K562 (cell line): ENCODE results near the gene TBP.

Experiments used
- AFF4 ChIP-seq: sonication (generic); formaldehyde crosslinking; IDR thresholded peaks from 2 replicates; pipeline ENCODE4 v1.8.0; 2023; ENCODE audit warnings: mild to moderate bottlenecking, missing genetic modification reagents
- CEBPB ChIP-seq: fragments of 450-650 bp; IDR thresholded peaks from 2 replicates; pipeline ENCODE4 v1.6.1; 2016; ENCODE audit warnings: missing genetic modification characterization, missing compliant biosample characterization
- EZH2 ChIP-seq: IDR thresholded peaks from 2 replicates; pipeline ENCODE4 v1.6.1; 2012; ENCODE audit warnings: low read depth, mild to moderate bottlenecking, inconsistent platforms, low read length, borderline replicate concordance
- MYC ChIP-seq, 2 experiments: fragments of 250-450 bp in 1 of 2; sonication (Bioruptor Pico) in 1 of 2; IDR thresholded peaks; 2 replicates each; pipeline versions ENCODE4 v1.5.1 to v1.6.1; 2012 to 2021; ENCODE audit warnings: low read depth in 2 of 2, borderline replicate concordance in 1 of 2, improper control_type of control experiment in 1 of 2, low read length in 1 of 2, mild to moderate bottlenecking in 1 of 2, moderate library complexity in 1 of 2
- NFYB ChIP-seq: IDR thresholded peaks from 2 replicates; pipeline ENCODE4 v1.6.1; 2011; ENCODE audit warnings: mild to moderate bottlenecking, moderate library complexity; ENCODE audit not compliant: insufficient read length; ENCODE audit errors: extremely low read depth
- SMARCC2 ChIP-seq: fragments of 450-650 bp; IDR thresholded peaks from 2 replicates; pipeline ENCODE4 v1.6.1; 2017; ENCODE audit warnings: antibody characterized with exemption, moderate library complexity, mild to moderate bottlenecking, low read depth
- ZNF644 ChIP-seq: fragments of 200-800 bp; sonication (Bioruptor generic); IDR thresholded peaks from 2 replicates; pipeline ENCODE4 v1.6.1; 2016; ENCODE audit warnings: low read depth, missing genetic modification characterization, missing compliant biosample characterization

- TF ChIP-seq ZNF644 (tag) (no peak), SMARCC2 (no peak), AFF4 (CRISPR knock-in tag) (no peak), MYC (IDR thresholded peaks at IDR 0.05; ENCODE audit: low read depth, low read length) (no peak), MYC (CRISPR knock-in tag; IDR thresholded peaks at IDR 0.05; ENCODE audit: borderline replicate concordance, low read depth) (no peak), CEBPB (no peak), EZH2 (no peak), NFYB (no peak)
Observed at GRCh38 chr6:170522565-170523183, 31.5 kb upstream of the TBP start.
